ENCODE results near the gene HACE1.

DNA sequence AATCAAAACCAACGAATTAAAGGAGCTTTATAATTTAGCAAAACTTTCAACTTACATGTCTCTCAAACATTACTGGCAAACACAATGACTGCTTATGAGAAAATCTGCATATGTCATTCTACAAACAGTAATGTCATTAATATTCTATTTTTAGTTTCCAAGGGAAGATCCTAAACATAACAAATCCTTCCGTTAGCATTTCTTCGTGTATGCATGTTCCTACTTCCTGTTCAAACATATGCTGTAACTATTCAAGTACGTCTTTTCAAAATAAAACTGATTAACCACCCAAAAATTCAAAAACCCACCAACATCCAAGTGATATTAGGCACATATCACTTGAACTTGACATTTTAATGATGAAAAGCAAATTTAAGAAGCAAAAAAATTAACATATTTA is 131.3 kb downstream of the HACE1 start:
- TF ChIP-seq ZNF70 (CRISPR knock-in tag; IDR thresholded peaks at IDR 0.05) (no peak), ZNF8 (CRISPR knock-in tag; IDR thresholded peaks at IDR 0.05) (no peak), TOX (CRISPR knock-in tag; IDR thresholded peaks at IDR 0.05; ENCODE audit: borderline replicate concordance) (no peak), SNAI2 (CRISPR knock-in tag; IDR thresholded peaks at IDR 0.05) (no peak), ISL1 (CRISPR knock-in tag; IDR thresholded peaks at IDR 0.05) (no peak), ZNF565 (CRISPR knock-in tag; conservative IDR thresholded peaks at IDR 0.05; ENCODE audit: low read depth) (no peak)
- TF ChIP-seq, protein P1, sequence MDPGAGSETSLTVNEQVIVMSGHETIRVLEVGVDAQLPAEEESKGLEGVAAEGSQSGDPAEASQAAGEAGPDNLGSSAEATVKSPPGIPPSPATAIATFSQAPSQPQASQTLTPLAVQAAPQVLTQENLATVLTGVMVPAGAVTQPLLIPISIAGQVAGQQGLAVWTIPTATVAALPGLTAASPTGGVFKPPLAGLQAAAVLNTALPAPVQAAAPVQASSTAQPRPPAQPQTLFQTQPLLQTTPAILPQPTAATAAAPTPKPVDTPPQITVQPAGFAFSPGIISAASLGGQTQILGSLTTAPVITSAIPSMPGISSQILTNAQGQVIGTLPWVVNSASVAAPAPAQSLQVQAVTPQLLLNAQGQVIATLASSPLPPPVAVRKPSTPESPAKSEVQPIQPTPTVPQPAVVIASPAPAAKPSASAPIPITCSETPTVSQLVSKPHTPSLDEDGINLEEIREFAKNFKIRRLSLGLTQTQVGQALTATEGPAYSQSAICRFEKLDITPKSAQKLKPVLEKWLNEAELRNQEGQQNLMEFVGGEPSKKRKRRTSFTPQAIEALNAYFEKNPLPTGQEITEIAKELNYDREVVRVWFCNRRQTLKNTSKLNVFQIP (CRISPR knock-in tag; IDR thresholded peaks at IDR 0.05; ENCODE audit: borderline replicate concordance, low read depth) = no peak
- TF ChIP-seq, protein P2, sequence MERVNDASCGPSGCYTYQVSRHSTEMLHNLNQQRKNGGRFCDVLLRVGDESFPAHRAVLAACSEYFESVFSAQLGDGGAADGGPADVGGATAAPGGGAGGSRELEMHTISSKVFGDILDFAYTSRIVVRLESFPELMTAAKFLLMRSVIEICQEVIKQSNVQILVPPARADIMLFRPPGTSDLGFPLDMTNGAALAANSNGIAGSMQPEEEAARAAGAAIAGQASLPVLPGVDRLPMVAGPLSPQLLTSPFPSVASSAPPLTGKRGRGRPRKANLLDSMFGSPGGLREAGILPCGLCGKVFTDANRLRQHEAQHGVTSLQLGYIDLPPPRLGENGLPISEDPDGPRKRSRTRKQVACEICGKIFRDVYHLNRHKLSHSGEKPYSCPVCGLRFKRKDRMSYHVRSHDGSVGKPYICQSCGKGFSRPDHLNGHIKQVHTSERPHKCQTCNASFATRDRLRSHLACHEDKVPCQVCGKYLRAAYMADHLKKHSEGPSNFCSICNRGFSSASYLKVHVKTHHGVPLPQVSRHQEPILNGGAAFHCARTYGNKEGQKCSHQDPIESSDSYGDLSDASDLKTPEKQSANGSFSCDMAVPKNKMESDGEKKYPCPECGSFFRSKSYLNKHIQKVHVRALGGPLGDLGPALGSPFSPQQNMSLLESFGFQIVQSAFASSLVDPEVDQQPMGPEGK (CRISPR knock-in tag; IDR thresholded peaks at IDR 0.05; ENCODE audit: borderline replicate concordance) = no peak
- TF ChIP-seq, protein P3, sequence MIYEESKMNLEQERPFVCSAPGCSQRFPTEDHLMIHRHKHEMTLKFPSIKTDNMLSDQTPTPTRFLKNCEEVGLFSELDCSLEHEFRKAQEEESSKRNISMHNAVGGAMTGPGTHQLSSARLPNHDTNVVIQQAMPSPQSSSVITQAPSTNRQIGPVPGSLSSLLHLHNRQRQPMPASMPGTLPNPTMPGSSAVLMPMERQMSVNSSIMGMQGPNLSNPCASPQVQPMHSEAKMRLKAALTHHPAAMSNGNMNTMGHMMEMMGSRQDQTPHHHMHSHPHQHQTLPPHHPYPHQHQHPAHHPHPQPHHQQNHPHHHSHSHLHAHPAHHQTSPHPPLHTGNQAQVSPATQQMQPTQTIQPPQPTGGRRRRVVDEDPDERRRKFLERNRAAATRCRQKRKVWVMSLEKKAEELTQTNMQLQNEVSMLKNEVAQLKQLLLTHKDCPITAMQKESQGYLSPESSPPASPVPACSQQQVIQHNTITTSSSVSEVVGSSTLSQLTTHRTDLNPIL (CRISPR knock-in tag; IDR thresholded peaks at IDR 0.05; ENCODE audit: low read depth) = no peak

All from SK-N-SH treated with all-trans-retinoic acid at 6 μM for 48 hours (cell line).